ENCODE results near the gene FBRSL1.
"Not testable (repeated sequence)": the region's sequence is repeated elsewhere in the genome, so short reads cannot be mapped to it uniquely, and the experiment has no call there.

Gene FBRSL1

GRCh38 chr12:132454193-132454932 lies 35.6 kb upstream of the FBRSL1 start:
- DNase-seq = no peak

- DNase-seq = no peak
Observed at GRCh38 chr12:132454933-132455418, 35.0 kb upstream of the FBRSL1 start.

GRCh38 chr12:132455565-132455964 lies 34.4 kb upstream of the FBRSL1 start:
- no peak for DNase-seq

DNA sequence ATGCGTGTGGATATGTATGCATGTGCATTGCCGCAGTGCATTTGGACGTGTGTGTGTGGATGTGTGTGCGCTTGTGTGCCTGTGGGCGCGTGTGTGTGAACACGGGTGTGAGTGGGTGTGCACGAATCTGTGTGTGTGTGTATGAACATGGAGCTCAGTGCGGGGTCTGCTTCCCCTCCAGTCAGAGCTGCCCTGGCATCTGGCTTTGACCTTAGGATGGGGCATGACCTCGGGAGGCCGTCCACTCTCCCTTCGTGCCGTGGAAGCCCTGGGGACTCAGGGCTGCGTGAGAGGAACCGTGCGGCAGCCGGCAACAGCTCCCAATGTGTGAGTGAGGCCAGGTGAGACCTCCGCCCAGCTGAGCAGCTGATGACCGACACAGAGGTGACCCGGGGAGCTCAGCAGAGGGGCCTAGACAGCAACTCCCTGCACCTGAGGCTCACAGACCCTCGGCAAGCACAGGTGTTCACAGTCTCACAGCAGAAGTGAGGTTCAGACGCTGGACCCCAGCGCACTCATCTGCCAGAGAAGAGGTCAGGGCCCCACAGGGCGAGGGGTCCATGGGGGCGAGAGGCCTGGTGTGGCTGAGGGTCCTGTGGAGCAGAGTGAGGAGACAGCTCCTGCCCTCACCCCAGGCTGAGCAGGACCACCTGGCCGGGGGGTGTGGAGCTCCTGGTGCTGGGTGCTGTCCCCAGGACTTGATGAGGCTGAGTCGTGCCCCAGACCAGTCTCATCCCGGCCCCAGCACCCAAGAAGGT lies 33.6 kb upstream of the FBRSL1 start:
- no peak for DNase-seq

- DNase-seq = no peak
Observed at GRCh38 chr12:132456944-132457495, 32.9 kb upstream of the FBRSL1 start.

GRCh38 chr12:132458441-132458840 lies 31.5 kb upstream of the FBRSL1 start:
- no peak for DNase-seq

- DNase-seq = no peak
Observed at GRCh38 chr12:132458846-132459641, 30.9 kb upstream of the FBRSL1 start.

- no peak for DNase-seq
Observed at GRCh38 chr12:132460571-132460970, 29.4 kb upstream of the FBRSL1 start.

- no peak for DNase-seq
Observed at GRCh38 chr12:132461526-132461925, 28.4 kb upstream of the FBRSL1 start.

GRCh38 chr12:132462788-132463187 lies 27.2 kb upstream of the FBRSL1 start:
- DNase-seq = no peak

GRCh38 chr12:132463284-132463924 lies 26.5 kb upstream of the FBRSL1 start:
- DNase-seq = not testable (repeated sequence)

- DNase-seq = not testable (repeated sequence)
Observed at GRCh38 chr12:132464304-132464703, 25.6 kb upstream of the FBRSL1 start.

DNA sequence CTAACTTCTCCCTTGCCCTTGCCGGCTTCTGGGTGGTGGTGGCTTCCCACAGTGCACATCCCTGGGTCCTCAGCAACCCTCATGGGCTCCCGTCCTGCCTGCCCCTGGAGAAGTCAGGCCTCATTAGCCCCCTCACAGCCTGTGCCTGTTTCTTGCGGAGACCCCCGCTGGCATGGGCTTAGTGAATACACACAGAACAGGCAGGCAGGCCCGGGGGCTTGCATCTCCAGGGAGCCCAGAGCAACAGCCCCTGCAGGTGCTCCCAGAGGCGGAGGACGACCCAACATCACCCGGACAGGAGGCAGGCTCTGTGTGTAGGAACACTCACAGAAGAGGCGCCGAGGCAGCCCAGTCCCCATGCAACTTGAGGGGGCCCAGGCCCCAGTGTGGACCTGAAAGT lies 25.1 kb upstream of the FBRSL1 start:
- DNase-seq = no peak

DNA sequence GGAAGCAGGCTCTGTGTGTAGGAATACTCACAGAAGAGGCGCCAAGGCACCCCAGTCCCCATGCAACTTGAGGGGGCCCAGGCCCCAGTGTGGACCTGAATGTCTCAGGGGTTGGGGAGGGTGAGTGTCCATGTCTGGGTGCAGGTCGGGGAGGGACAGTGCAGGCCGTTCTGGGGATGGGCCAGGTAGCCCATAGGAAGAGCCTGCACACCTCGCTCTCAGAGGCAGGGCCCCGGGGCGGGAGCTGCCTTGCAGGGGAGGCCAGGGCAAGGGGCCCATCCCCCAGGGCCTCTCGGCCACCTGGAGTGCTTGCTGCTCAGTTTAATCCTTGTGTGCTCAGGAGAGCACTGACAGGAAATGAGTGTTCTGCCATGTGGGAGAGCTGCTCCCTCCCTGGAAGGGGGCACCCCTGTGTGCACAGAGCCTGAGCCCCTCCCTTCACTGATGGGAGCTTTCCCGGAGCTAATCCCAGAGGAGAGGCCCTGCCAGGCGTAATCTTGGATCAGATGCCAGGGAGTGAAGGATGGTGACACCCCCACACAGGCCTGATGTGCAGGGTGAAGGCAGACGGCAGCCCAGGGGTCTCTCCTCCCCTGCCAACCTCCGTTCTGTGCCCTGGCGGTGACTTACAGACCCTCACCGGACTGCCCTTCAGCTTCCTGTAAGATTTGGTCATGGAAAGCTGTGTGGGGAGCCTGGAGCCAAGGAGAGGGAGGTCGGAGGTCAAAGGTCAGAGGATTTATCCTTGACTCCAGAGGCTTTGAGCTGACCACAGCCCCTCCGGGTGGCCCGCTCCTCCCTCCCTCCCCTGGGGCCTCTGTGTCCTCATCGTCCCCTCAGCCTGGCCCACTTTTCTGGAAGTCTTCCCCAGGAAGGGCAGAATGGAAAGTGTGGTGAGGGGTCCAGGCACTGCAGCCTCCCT lies 24.4 kb upstream of the FBRSL1 start:
- DNase-seq = no peak

DNA sequence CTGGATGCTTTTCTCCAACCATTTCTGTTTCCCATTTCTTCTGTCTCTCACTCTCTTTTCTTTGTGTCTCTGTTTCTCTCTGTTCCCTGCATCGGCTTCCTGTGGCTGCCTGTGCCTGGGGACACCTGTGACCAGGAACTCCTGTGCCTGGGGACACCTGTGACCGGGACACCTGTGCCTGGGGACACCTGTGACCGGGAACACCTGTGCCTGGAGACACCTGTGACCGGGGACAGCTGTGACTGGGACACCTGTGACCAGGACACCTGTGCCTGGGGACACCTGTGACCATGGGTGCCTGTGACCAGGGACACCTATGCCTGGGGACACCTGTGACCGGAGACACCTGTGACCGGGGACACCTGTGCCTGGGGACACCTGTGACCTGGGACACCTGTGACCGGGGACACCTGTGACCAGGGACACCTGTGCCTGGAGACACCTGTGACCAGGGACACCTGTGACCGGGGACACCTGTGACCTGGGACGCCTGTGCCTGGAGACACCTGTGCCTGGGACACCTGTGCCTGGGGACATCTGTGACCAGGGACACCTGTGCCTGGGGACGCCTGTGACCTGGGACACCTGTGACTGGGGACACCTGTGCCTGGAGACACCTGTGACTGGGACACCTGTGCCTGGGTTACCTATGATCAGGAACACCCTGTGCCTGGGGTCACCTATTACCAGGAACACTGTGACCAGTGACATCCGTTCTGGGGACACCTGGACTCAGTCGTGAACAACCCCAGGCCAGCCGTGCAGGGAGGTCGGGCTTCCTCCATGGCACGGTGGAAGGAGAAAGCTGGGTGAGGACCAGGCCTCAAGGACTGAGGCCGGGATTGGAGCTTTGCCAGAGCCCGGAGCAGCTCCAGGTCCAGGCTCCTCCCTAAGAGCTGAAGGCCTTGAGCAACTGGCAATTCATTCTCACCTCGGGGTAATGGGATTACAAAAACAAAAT lies 23.4 kb upstream of the FBRSL1 start:
- DNase-seq = no peak

DNA sequence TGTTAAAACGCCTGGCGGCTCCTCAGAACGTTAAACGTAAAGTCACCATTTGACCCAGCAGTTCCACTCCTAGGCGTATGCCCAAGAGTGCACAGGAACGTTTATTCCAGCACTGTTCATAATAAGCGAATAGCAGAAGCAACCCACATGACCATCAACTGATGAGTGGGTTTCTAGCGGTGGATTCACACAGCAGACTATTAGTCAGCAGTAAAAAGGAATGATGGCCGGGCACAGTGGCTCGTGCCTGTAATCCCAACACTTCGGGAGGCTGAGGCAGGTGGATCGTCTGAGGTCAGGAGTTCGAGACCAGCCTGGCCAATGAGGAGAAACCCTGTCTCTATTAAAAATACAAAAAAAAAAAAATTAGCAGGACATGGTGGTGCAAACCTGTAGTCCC lies 22.4 kb upstream of the FBRSL1 start:
- no peak for DNase-seq

GRCh38 chr12:132469423-132469822 lies 20.5 kb upstream of the FBRSL1 start:
- DNase-seq = no peak

DNA sequence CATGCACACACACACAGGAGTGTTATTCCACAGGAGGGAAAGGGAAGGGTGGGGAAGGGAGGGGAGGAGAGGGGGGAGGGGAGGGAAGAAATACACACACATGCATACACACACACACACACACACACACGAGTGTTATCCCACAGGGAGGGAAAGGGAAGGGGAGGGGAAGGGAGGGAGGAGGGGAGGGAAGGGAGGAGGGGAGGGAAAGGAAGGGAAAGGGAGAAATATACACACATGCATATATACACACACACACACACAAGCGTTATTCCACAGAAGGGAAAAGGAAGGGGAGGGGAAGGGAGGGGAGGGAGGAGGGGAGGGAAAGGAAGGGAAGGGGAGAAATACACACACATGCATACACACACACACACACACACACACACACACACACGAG lies 19.6 kb upstream of the FBRSL1 start:
- no peak for DNase-seq

DNA sequence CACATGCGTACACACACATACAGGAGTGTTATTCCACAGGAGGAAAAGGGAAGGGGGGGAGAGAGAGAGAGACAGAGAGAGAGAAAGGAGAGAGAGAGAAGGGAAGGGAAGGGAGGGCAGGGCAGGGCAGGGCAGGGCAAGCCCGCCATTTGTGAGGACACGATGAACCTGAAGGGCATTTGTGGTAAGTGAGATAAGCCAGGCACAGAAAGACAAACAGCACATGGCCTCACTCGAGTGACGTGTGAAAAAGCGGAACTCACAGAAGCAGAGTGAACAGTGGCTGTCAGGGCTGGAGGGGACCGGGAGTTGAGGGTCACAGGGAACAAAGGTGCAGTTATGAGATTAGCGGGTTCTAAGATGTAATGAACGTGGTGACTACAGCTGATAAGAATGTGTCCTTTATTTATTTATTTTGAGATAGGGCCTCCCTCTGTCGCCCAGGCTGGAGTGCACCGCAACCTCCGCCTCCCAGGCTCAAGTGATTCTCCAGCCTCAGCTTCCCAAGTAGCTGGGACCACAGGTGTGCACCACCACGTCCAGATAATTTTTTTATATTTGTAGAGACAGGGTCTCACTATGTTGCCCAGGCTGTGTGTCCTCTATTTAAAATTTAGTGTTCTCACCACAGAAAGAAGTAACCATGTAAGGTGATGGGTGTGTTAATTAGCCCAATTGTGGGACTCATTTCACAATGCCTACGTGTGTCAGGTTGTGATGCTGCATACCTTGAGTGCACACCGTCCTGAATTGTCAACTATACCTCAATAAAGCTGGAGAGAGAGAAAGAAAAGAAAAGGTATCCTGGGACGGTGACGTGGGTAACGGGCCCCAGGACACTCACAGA lies 18.7 kb upstream of the FBRSL1 start:
- no peak for DNase-seq

Measured in T-helper 9 cell (primary cell).